B cell (primary cell): ENCODE results near the gene KRT6B. TPM values are rescaled to one million over a fixed set of nuclear protein-coding genes. Genes with fewer than 3 reads are reported as not detected.

Experiments used
- ATAC-seq: fragments of 200-7000 bp; cut with Tn5 transposase; one replicate; pipeline ENCODE4 v1.10.0; 2021; ENCODE audit warnings: low read depth, mild to moderate bottlenecking, moderate number of reproducible peaks, moderate library complexity
- CTCF ChIA-PET: fragments of 350-600 bp; sonication (Branson Sonifier 250); formaldehyde crosslinking; loops from one replicate; lab custom pipeline; 2021; ENCODE audit warnings: antibody characterized with exemption, inconsistent platforms; lab: Charles Lee
- POLR2A ChIA-PET: fragments of 350-600 bp; sonication (Branson Sonifier 250); formaldehyde crosslinking; loops from one replicate; lab custom pipeline; 2021; ENCODE audit warnings: antibody characterized with exemption; lab: Charles Lee
- DNase-seq: peaks from one replicate; pipeline ENCODE4 v3.0.0; 2013
- H2AFZ ChIP-seq: 2 replicates; pipeline ENCODE4 v1.6.1; 2012; ENCODE audit warnings: mild to moderate bottlenecking, low read depth, low read length; ENCODE audit not compliant: insufficient read depth, poor library complexity, severe bottlenecking
- H3K27ac ChIP-seq, 2 donors: 1 replicate in 1 of 2; 2 replicates in 1 of 2; pipeline ENCODE4 v1.5.1; 2012 to 2013; ENCODE audit warnings: low read length in 2 of 2, mild to moderate bottlenecking in 2 of 2, moderate library complexity in 1 of 2
- H3K27me3 ChIP-seq, 4 experiments: fragments of 200-600 bp in 1 of 4; sonication (generic) in 1 of 4; replicated peaks in 1 of 4; 1 replicate in 2 of 4; 2 replicates in 2 of 4; pipeline versions ENCODE4 v1.6.1 to v1.7.0; 2013 to 2016; ENCODE audit warnings: low read length in 3 of 4, mild to moderate bottlenecking in 2 of 4, mixed read lengths in 1 of 4, moderate library complexity in 1 of 4; ENCODE audit not compliant: insufficient read depth in 4 of 4, control insufficient read depth in 3 of 4; ENCODE audit errors: control extremely low read depth in 1 of 4
- H3K36me3 ChIP-seq, 2 experiments: replicated peaks in 1 of 2; 1 replicate in 1 of 2; 2 replicates in 1 of 2; pipeline versions ENCODE4 v1.6.1 to v1.7.1; 2013; ENCODE audit warnings: low read length in 1 of 2; ENCODE audit not compliant: insufficient read depth in 2 of 2, control insufficient read depth in 1 of 2; ENCODE audit errors: control extremely low read depth in 1 of 2, extremely low read depth in 1 of 2
- H3K4me1 ChIP-seq, 2 donors: fragments of 200-600 bp in 1 of 2; sonication (generic) in 1 of 2; 1 replicate in 1 of 2; 2 replicates in 1 of 2; pipeline versions ENCODE4 v1.5.1 to v1.6.1; 2013 to 2017; ENCODE audit warnings: low read length in 2 of 2; ENCODE audit not compliant: control insufficient read depth in 2 of 2, insufficient read depth in 2 of 2
- H3K4me2 ChIP-seq: replicated peaks from 2 replicates; pipeline ENCODE3; 2012; ENCODE audit warnings: mild to moderate bottlenecking, low read depth, low read length; ENCODE audit not compliant: poor library complexity, severe bottlenecking
- H3K4me3 ChIP-seq, 5 experiments: fragments of 200-600 bp in 1 of 5; sonication (generic) in 1 of 5; 1 replicate in 3 of 5; 2 replicates in 2 of 5; pipeline versions ENCODE4 v1.5.1 to v1.7.0; 2011 to 2016; ENCODE audit warnings: low read length in 4 of 5, mild to moderate bottlenecking in 4 of 5, low read depth in 2 of 5, control low read depth in 1 of 5, moderate library complexity in 1 of 5; ENCODE audit not compliant: insufficient read depth in 1 of 5; ENCODE audit errors: control extremely low read depth in 1 of 5, extremely low read depth in 1 of 5
- H3K79me2 ChIP-seq: fragments of 200-600 bp; sonication (generic); one replicate; pipeline ENCODE4 v1.6.0; 2016; ENCODE audit warnings: low read length; ENCODE audit not compliant: control insufficient read depth, insufficient read depth
- H3K9ac ChIP-seq: fragments of 200-600 bp; sonication (generic); 2 replicates; pipeline ENCODE4 v1.6.1; 2017; ENCODE audit warnings: mild to moderate bottlenecking, low read length, moderate library complexity
- H3K9me3 ChIP-seq, 3 donors: one replicate each; pipeline versions ENCODE4 v1.6.1 to v1.7.1; 2013; ENCODE audit warnings: low read length in 2 of 3; ENCODE audit not compliant: control insufficient read depth in 2 of 3, insufficient read depth in 1 of 3; ENCODE audit errors: control extremely low read depth in 1 of 3
- H4K20me1 ChIP-seq: 2 replicates; pipeline ENCODE4 v1.6.0; 2012; ENCODE audit warnings: mild to moderate bottlenecking, low read length; ENCODE audit not compliant: insufficient read depth, control insufficient read depth, poor library complexity, severe bottlenecking
- H3K27ac Mint-ChIP-seq: one replicate; pipeline ENCODE4 v1.8.0; 2021; ENCODE audit warnings: mixed read lengths
- H3K27me3 Mint-ChIP-seq: one replicate; pipeline ENCODE4 v1.8.0; 2021; ENCODE audit warnings: mixed read lengths
- H3K4me1 Mint-ChIP-seq: one replicate; pipeline ENCODE4 v1.8.0; 2021; ENCODE audit warnings: mixed read lengths
- H3K4me3 Mint-ChIP-seq: one replicate; pipeline ENCODE4 v1.8.0; 2021; ENCODE audit warnings: mixed read lengths
- H3K9me3 Mint-ChIP-seq: one replicate; pipeline ENCODE4 v1.8.0; 2022; ENCODE audit warnings: mixed read lengths; ENCODE audit not compliant: insufficient read depth
- EZH2 ChIP-seq: IDR thresholded peaks from 2 replicates; pipeline ENCODE4 v1.6.1; 2012; ENCODE audit warnings: borderline replicate concordance, low read depth, mild to moderate bottlenecking, moderate library complexity, low read length; ENCODE audit not compliant: insufficient read depth, poor library complexity, severe bottlenecking
- WGBS: methylation state at CpG from one replicate; pipeline ENCODE4 v1.1.5; 2013; ENCODE audit warnings: missing lambda C conversion rate; ENCODE audit not compliant: insufficient coverage; 5-methylcytosine and 5-hydroxymethylcytosine counted together
- intact Hi-C: fragments of 100-400 bp; cut with micrococcal nuclease; formaldehyde crosslinking; loops from one replicate; pipeline ENCODE4 v1.10.0; 2022
- polyA plus RNA-seq: library from polyadenylated mRNA; depleted of rRNA; stranded (reverse); fragments of >200 nt; gene quantifications from 2 replicates; pipeline ENCODE4 v1.2.3, GENCODE V29; 2012
- total RNA-seq, 2 donors: library from RNA; stranded (reverse); fragments of 120-200 nt in 1 of 2; gene quantifications; 1 replicate in 1 of 2; 2 replicates in 1 of 2; pipeline versions ENCODE4 v1.2.3 to v1.2.4, GENCODE V29; 2013 to 2022
- TF ChIP-seq, protein P1 (sequence below): fragments of 200-600 bp; IDR thresholded peaks from one replicate; pipeline ENCODE4 v1.8.0; 2022; ENCODE audit warnings: antibody characterized with exemption, mild to moderate bottlenecking

Gene KRT6B
- total and polyA plus RNA-seq, 2 donors (not counting 1 experiment from before 2014, with no cell fraction given): not detected

GRCh38 chr12:52442600-52443061 lies 9.3 kb downstream of the KRT6B start:
- POLR2A ChIA-PET: no interaction called here
- Mint-ChIP-seq H3K4me3 (no peak overlapping the region), H3K27me3 (peaks cover 35% of the 10 kb centered on the region), H3K27ac (no peak overlapping the region), H3K9me3 (peaks cover 2% of the 10 kb centered on the region), H3K4me1 (no peaks in the 10 kb centered on the region)
- H3K79me2 ChIP-seq: no peaks in the 10 kb centered on the region
- no peak overlapping the region for H3K4me3 ChIP-seq
- no peak overlapping the region for H3K9ac ChIP-seq
- H3K4me1 ChIP-seq: no peaks in the 10 kb centered on the region
- no peak overlapping the region for H3K4me2 ChIP-seq
- peaks cover 0 to 3% (median 0%) of the 10 kb centered on the region in 4 experiments for H3K27me3 ChIP-seq
- no peak for DNase-seq
- H3K9me3 ChIP-seq: no peaks in the 10 kb centered on the region
- ATAC-seq: no peak
- H2AFZ ChIP-seq: no peak overlapping the region
- TF ChIP-seq, protein P1, sequence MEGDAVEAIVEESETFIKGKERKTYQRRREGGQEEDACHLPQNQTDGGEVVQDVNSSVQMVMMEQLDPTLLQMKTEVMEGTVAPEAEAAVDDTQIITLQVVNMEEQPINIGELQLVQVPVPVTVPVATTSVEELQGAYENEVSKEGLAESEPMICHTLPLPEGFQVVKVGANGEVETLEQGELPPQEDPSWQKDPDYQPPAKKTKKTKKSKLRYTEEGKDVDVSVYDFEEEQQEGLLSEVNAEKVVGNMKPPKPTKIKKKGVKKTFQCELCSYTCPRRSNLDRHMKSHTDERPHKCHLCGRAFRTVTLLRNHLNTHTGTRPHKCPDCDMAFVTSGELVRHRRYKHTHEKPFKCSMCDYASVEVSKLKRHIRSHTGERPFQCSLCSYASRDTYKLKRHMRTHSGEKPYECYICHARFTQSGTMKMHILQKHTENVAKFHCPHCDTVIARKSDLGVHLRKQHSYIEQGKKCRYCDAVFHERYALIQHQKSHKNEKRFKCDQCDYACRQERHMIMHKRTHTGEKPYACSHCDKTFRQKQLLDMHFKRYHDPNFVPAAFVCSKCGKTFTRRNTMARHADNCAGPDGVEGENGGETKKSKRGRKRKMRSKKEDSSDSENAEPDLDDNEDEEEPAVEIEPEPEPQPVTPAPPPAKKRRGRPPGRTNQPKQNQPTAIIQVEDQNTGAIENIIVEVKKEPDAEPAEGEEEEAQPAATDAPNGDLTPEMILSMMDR: no peak
- TF ChIP-seq EZH2: no peak
- no peaks in the 10 kb centered on the region for H3K36me3 ChIP-seq
- intact Hi-C loops: no loop called here
- CTCF ChIA-PET: no interaction called here
- H3K27ac ChIP-seq: no peak overlapping the region
- WGBS: 21% methylated on average over 4 of the region's 6 CpGs
- H4K20me1 ChIP-seq: no peaks in the 10 kb centered on the region

- Histone ChIP-seq H3K36me3 (no peaks in the 10 kb centered on the region), H3K4me2 (no peak overlapping the region), H3K9ac (no peak overlapping the region), H4K20me1 (no peaks in the 10 kb centered on the region), H2AFZ (no peak overlapping the region), H3K27ac (no peak overlapping the region), H3K79me2 (no peaks in the 10 kb centered on the region), H3K27me3 (peaks cover 0 to 3% (median 0%) of the 10 kb centered on the region in 4 experiments), H3K9me3 (no peaks in the 10 kb centered on the region), H3K4me1 (no peaks in the 10 kb centered on the region), H3K4me3 (no peak overlapping the region)
- H3K4me3 Mint-ChIP-seq: no peak overlapping the region
- H3K27me3 Mint-ChIP-seq: peaks cover 32% of the 10 kb centered on the region
- TF ChIP-seq, protein P1: no peak
- no peak for TF ChIP-seq EZH2
- DNase-seq (no peak), ATAC-seq (no peak)
- H3K27ac Mint-ChIP-seq: no peak overlapping the region
- intact Hi-C loops: no loop called here
- ChIA-PET POLR2A (no interaction called here), CTCF (no interaction called here)
- peaks cover 2% of the 10 kb centered on the region for H3K9me3 Mint-ChIP-seq
- 91% methylated on average over 6 of the region's 9 CpGs for WGBS
- no peaks in the 10 kb centered on the region for H3K4me1 Mint-ChIP-seq
Measured at GRCh38 chr12:52441320-52441911, 10.5 kb downstream of the KRT6B start.
